ENCODE results near the gene SPTBN1. TPM values are rescaled to one million over a fixed set of nuclear protein-coding genes. Genes with fewer than 3 reads are reported as not detected.
A peak's percentile ranks its signal among the peaks of the same experiment; 100 is the strongest.

SPTBN1 gene
- total RNA-seq, 6 experiments from 2014 or later = 128 to 169 (median 159) TPM

GRCh38 chr2:54569745-54570301, 113.7 kb downstream of the SPTBN1 start:
- no peaks in the 10 kb centered on the region; the same call in none of the 2 replicates for H3K27me3 Mint-ChIP-seq (ENCODE audit: insufficient read depth)
- no peak for DNase-seq
- H3K36me3 Mint-ChIP-seq (ENCODE audit: low read depth) = peaks cover 5% of the 10 kb centered on the region; the same call in 1 of the 2 replicates
- no peaks in the 10 kb centered on the region for H3K9me3 Mint-ChIP-seq
- H3K4me3 Mint-ChIP-seq = no peak overlapping the region
- H3K27ac Mint-ChIP-seq = no peak overlapping the region
- TF ChIP-seq CTCF (IDR thresholded peaks at IDR 0.05) = no peak
- peaks cover 62% of the 10 kb centered on the region for H3K4me1 Mint-ChIP-seq (ENCODE audit: low read depth)

- TF ChIP-seq CTCF (IDR thresholded peaks at IDR 0.05) = no peak
- no peak for DNase-seq
- Mint-ChIP-seq H3K9me3 (no peaks in the 10 kb centered on the region), H3K27ac (peak overlapping the region; percentile 83), H3K4me1 (ENCODE audit: low read depth) (peaks cover 68% of the 10 kb centered on the region), H3K36me3 (ENCODE audit: low read depth) (peaks cover 6% of the 10 kb centered on the region), H3K4me3 (peak overlapping the region; percentile 58; the same call in 1 of the 2 replicates), H3K27me3 (ENCODE audit: insufficient read depth) (no peaks in the 10 kb centered on the region; the same call in none of the 2 replicates)
These were observed 114.3 kb downstream of the SPTBN1 start for GRCh38 chr2:54570321-54570855.

DNA sequence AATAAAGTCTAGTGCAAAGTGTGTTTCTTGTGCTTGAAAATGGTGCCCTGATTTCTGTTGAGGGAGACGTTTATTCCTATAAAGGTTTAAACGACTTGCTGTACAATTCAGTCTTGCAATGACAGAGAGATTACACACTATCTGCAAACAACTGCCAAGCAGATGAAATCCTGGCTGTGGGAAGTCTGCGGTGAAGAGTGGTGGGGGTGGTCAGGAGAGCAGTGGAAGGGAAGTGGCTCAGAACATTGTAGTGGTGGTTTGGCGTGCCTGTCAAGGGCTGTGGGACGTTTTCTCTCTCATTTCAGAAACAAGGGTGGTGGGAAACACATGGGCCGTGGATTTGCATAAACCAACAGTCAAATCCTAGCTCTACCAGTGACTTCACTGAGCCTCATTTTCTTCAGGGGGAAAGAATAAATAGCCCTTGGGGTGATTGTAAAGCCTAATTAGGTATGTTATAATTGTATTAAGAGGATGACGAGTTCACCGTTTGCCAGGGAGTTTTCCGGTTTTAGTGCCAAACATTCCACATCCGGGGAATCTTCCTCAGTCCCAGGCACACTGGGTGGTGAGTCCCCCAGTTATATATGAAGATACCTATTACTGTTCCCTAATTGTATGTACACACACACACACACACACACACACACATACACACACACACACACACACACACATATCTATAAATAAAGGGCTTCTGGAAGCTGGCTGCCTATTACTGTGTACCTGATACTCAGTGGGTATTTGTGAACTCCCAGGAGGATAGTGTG, 115.0 kb downstream of the SPTBN1 start:
- Mint-ChIP-seq H3K27ac (peak overlapping the region; percentile 83), H3K36me3 (ENCODE audit: low read depth) (peaks cover 12% of the 10 kb centered on the region)
- no peak for TF ChIP-seq CTCF (IDR thresholded peaks at IDR 0.05)

GRCh38 chr2:54572262-54572635, 116.1 kb downstream of the SPTBN1 start:
- no peaks in the 10 kb centered on the region for H3K9me3 Mint-ChIP-seq
- H3K4me3 Mint-ChIP-seq = peak overlapping the region; percentile 68
- no peaks in the 10 kb centered on the region; the same call in 1 of the 2 replicates for H3K27me3 Mint-ChIP-seq (ENCODE audit: insufficient read depth)
- DNase-seq = peak; percentile 58
- H3K27ac Mint-ChIP-seq = peak overlapping the region; percentile 83
- H3K4me1 Mint-ChIP-seq (ENCODE audit: low read depth) = peaks cover 80% of the 10 kb centered on the region
- TF ChIP-seq CTCF (IDR thresholded peaks at IDR 0.05) = no peak
- peaks cover 12% of the 10 kb centered on the region for H3K36me3 Mint-ChIP-seq (ENCODE audit: low read depth)

More for the DNA sequence above, 115.0 kb downstream of the SPTBN1 start:
- Mint-ChIP-seq H3K4me1 (ENCODE audit: low read depth) (peaks cover 73% of the 10 kb centered on the region), H3K9me3 (no peaks in the 10 kb centered on the region), H3K27me3 (ENCODE audit: insufficient read depth) (no peaks in the 10 kb centered on the region; the same call in none of the 2 replicates), H3K4me3 (peak overlapping the region; percentile 58)
- DNase-seq = peak; percentile 48

GRCh38 chr2:54572636-54573536, 116.8 kb downstream of the SPTBN1 start:
- DNase-seq = no peak
- H3K27ac Mint-ChIP-seq = peak overlapping the region; percentile 83
- H3K27me3 Mint-ChIP-seq (ENCODE audit: insufficient read depth) = no peaks in the 10 kb centered on the region; the same call in 1 of the 2 replicates
- peaks cover 12% of the 10 kb centered on the region for H3K36me3 Mint-ChIP-seq (ENCODE audit: low read depth)
- H3K4me1 Mint-ChIP-seq (ENCODE audit: low read depth) = peaks cover 80% of the 10 kb centered on the region
- peak overlapping the region; percentile 68 for H3K4me3 Mint-ChIP-seq
- TF ChIP-seq CTCF (IDR thresholded peaks at IDR 0.05) = no peak
- no peaks in the 10 kb centered on the region for H3K9me3 Mint-ChIP-seq
